ENCODE data around the gene AOC1. TPM values are rescaled to one million over a fixed set of nuclear protein-coding genes. Genes with fewer than 3 reads are reported as not detected.

Gene AOC1
- total and polyA plus RNA-seq, 7 donors, result 0.08 to 0.25 TPM; not detected in 5

DNA sequence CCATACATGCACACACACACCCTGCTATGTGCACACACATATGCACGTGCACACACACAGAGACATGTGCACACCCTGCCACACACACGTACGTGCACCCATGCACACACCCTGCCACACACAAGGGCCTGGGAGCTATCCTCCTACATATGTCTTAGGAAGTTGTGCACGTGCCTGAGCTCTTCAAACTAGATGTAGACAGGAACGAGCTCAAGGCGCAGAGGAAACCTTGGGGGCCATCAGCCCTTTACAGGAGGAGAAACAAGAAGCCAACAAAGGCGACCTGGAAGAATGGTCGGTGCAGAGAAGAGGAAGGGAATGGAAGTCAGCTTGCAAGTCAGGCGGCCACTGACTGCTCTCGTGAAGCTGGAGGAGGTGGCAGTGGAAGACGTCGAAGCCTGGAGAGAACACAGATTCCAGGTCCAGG is 58.7 kb downstream of the AOC1 start:
- Histone ChIP-seq H3K36me3 (ENCODE audit: insufficient read depth in 1 of 2, low read depth in 1 of 2) (no peaks in the 10 kb centered on the region), H3K27ac (no peak overlapping the region), H3K9me3 (no peaks in the 10 kb centered on the region), H3K4me1 (no peaks in the 10 kb centered on the region), H3K27me3 (ENCODE audit: insufficient read depth in 3 of 3, low read length in 2 of 3) (peaks cover 0 to 30% (median 4%) of the 10 kb centered on the region in 3 donors), H3K4me3 (no peak overlapping the region)
- DNase-seq (no peak), ATAC-seq (no peak)
- intact Hi-C loops (cut with DNase I), result no loop called here
- TF ChIP-seq, protein P1, sequence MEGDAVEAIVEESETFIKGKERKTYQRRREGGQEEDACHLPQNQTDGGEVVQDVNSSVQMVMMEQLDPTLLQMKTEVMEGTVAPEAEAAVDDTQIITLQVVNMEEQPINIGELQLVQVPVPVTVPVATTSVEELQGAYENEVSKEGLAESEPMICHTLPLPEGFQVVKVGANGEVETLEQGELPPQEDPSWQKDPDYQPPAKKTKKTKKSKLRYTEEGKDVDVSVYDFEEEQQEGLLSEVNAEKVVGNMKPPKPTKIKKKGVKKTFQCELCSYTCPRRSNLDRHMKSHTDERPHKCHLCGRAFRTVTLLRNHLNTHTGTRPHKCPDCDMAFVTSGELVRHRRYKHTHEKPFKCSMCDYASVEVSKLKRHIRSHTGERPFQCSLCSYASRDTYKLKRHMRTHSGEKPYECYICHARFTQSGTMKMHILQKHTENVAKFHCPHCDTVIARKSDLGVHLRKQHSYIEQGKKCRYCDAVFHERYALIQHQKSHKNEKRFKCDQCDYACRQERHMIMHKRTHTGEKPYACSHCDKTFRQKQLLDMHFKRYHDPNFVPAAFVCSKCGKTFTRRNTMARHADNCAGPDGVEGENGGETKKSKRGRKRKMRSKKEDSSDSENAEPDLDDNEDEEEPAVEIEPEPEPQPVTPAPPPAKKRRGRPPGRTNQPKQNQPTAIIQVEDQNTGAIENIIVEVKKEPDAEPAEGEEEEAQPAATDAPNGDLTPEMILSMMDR (IDR thresholded peaks at IDR 0.05), result no peak
- 43 to 56% (median 56%) methylated on average over 12 of the region's 12 CpGs for WGBS, 3 donors

Other genes with a start within 250 kb of the AOC1 start
- gene GIMAP6, start 220.1 kb upstream of the AOC1 start, total RNA-seq, result 10 to 100 TPM; 10.3 to 21.8 (median 14.0) TPM
- 10 to 100 TPM in 1 of 3 donors, 1 to 10 TPM in 2; 8.2 to 12.6 (median 9.5) TPM for gene GIMAP6, start 220.1 kb upstream of the AOC1 start, polyA plus RNA-seq
- gene GIMAP2, start 166.8 kb upstream of the AOC1 start, total RNA-seq, result 1 to 10 TPM; 1.5 to 5.3 (median 2.8) TPM
- gene GIMAP2, start 166.8 kb upstream of the AOC1 start, polyA plus RNA-seq, result 1 to 10 TPM; 1.4 to 3.1 (median 2.3) TPM
- 1 to 10 TPM; 1.8 to 3.9 (median 2.4) TPM for gene GIMAP1, start 135.9 kb upstream of the AOC1 start, total RNA-seq
- gene GIMAP1, start 135.9 kb upstream of the AOC1 start, polyA plus RNA-seq, result 1 to 10 TPM; 3.3 to 3.6 (median 3.5) TPM
- gene GIMAP5, start 115.1 kb upstream of the AOC1 start, total RNA-seq, result 1 to 10 TPM; 4.1 to 8.4 (median 7.7) TPM
- 10 to 100 TPM in 2 of 3 donors, 1 to 10 TPM in 1; 8.8 to 12.4 (median 11.8) TPM for gene GIMAP5, start 115.1 kb upstream of the AOC1 start, polyA plus RNA-seq
- 10 to 100 TPM in 1 of 4 donors, 1 to 10 TPM in 3; 3.4 to 15.9 (median 4.9) TPM for gene TMEM176B, start 52.2 kb upstream of the AOC1 start, total RNA-seq
- gene TMEM176B, start 52.2 kb upstream of the AOC1 start, polyA plus RNA-seq, result 1 to 10 TPM; 2.2 to 5.6 (median 3.9) TPM
- gene TMEM176A, start 51.7 kb upstream of the AOC1 start, total RNA-seq, result 10 to 100 TPM in 1 of 4 donors, 1 to 10 TPM in 3; 2.9 to 13.7 (median 4.2) TPM
- 1 to 10 TPM; 2.3 to 3.2 (median 3.0) TPM for gene TMEM176A, start 51.7 kb upstream of the AOC1 start, polyA plus RNA-seq
- under 1 TPM; 0.21 to 0.39 (median 0.22) TPM for gene KCNH2, start 125.8 kb downstream of the AOC1 start, total RNA-seq
- under 1 TPM; 0.18 to 0.48 (median 0.20) TPM for gene KCNH2, start 125.8 kb downstream of the AOC1 start, polyA plus RNA-seq
- 10 to 100 TPM in 1 of 4 donors, 1 to 10 TPM in 3; 5.8 to 13.2 (median 6.3) TPM for gene NOS3, start 138.5 kb downstream of the AOC1 start, total RNA-seq
- 1 to 10 TPM; 1.4 to 5.7 (median 5.0) TPM for gene NOS3, start 138.5 kb downstream of the AOC1 start, polyA plus RNA-seq
- not detected for gene ATG9B, start 172.0 kb downstream of the AOC1 start, total RNA-seq
- gene ATG9B, start 172.0 kb downstream of the AOC1 start, polyA plus RNA-seq, result under 1 TPM; 0.12 to 0.18 (median 0.18) TPM
- 10 to 100 TPM; 13.2 to 20.7 (median 19.2) TPM for gene ABCB8, start 175.9 kb downstream of the AOC1 start, total RNA-seq
- 10 to 100 TPM in 2 of 3 donors, 1 to 10 TPM in 1; 9.3 to 16.6 (median 12.9) TPM for gene ABCB8, start 175.9 kb downstream of the AOC1 start, polyA plus RNA-seq
- gene ASIC3, start 196.0 kb downstream of the AOC1 start, total RNA-seq, result 1 to 10 TPM; 2.1 to 6.2 (median 3.9) TPM
- gene ASIC3, start 196.0 kb downstream of the AOC1 start, polyA plus RNA-seq, result 1 to 10 TPM; 1.8 to 5.0 (median 1.8) TPM
- gene CDK5, start 205.4 kb downstream of the AOC1 start, total RNA-seq, result 1 to 10 TPM; 3.8 to 6.4 (median 5.4) TPM
- gene CDK5, start 205.4 kb downstream of the AOC1 start, polyA plus RNA-seq, result 10 to 100 TPM in 1 of 3 donors, 1 to 10 TPM in 2; 5.7 to 15.2 (median 6.2) TPM
- 10 to 100 TPM; 26.5 to 36.0 (median 31.3) TPM for gene SLC4A2, start 207.1 kb downstream of the AOC1 start, total RNA-seq
- gene SLC4A2, start 207.1 kb downstream of the AOC1 start, polyA plus RNA-seq, result 10 to 100 TPM; 26.9 to 39.8 (median 33.5) TPM
- 100 to 1,000 TPM in 3 of 4 donors, 10 to 100 TPM in 1; 87.1 to 126 (median 111) TPM for gene FASTK, start 228.3 kb downstream of the AOC1 start, total RNA-seq
- gene FASTK, start 228.3 kb downstream of the AOC1 start, polyA plus RNA-seq, result 100 to 1,000 TPM; 132 to 194 (median 151) TPM
- gene TMUB1, start 231.0 kb downstream of the AOC1 start, total RNA-seq, result 10 to 100 TPM; 41.7 to 55.5 (median 44.4) TPM
- gene TMUB1, start 231.0 kb downstream of the AOC1 start, polyA plus RNA-seq, result 100 to 1,000 TPM in 1 of 3 donors, 10 to 100 TPM in 2; 76.9 to 121 (median 85.3) TPM
- 10 to 100 TPM; 39.3 to 52.2 (median 51.4) TPM for gene AGAP3, start 234.0 kb downstream of the AOC1 start, total RNA-seq
- gene AGAP3, start 234.0 kb downstream of the AOC1 start, polyA plus RNA-seq, result 10 to 100 TPM; 38.4 to 75.3 (median 44.7) TPM

Measured in psoas muscle (tissue), 8 donors.